Measurements from ENCODE around the gene USP10.

USP10 gene, protein sequence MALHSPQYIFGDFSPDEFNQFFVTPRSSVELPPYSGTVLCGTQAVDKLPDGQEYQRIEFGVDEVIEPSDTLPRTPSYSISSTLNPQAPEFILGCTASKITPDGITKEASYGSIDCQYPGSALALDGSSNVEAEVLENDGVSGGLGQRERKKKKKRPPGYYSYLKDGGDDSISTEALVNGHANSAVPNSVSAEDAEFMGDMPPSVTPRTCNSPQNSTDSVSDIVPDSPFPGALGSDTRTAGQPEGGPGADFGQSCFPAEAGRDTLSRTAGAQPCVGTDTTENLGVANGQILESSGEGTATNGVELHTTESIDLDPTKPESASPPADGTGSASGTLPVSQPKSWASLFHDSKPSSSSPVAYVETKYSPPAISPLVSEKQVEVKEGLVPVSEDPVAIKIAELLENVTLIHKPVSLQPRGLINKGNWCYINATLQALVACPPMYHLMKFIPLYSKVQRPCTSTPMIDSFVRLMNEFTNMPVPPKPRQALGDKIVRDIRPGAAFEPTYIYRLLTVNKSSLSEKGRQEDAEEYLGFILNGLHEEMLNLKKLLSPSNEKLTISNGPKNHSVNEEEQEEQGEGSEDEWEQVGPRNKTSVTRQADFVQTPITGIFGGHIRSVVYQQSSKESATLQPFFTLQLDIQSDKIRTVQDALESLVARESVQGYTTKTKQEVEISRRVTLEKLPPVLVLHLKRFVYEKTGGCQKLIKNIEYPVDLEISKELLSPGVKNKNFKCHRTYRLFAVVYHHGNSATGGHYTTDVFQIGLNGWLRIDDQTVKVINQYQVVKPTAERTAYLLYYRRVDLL

GRCh38 chr16:84699712-84700445 is at the start of gene USP10:
Gene USP10, plus strand, starts transcription at chr16:84700000. Its CDS starts 91 bp downstream, at chr16:84700091.
- DNase-seq: peak; percentile 66

DNA sequence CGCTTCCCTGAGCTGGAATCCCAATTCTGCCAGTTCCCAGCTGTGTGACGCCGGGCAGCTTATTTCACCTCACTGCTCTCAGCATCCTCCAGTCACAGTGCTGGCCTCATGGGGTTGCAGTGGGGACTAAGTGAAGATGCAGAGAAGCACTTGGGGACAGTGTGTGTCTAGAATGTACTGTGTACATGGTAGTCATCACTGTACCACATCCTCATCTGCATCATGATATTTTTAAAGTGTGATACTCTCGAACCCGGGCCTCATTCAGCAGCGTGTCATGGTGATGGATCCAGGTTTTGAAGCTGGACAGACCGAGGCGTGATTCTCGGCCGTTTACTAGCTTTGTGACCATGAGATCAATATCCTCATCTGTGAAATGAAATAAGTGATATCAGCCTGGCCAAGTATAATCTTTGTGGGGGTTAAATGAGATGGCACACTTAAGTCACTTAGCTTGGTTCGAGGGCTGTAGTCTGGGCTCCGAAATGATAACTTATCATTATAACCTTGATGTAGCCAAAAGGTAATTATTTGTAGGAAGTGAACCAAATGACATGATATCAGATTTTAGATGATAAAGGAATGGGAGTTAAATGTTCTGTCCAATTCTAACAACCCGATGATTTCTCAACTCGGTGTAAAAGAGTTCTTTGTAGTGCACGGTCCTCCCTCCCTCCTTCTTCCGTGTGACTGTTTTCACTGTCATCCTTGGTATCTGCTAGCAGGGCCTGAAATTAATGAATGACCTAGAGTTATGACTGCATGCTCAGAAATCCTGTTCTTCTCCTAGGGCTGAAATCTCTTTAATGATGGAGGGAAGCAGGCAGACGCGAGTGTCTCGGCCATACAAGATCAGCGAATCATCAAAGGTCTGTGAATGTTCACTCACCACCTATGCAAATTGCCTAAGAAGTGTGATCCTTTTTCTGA is 49.5 kb upstream of the USP10 start:
- DNase-seq: no peak

GRCh38 chr16:84652566-84652965 is 47.2 kb upstream of the USP10 start:
- DNase-seq: no peak

DNA sequence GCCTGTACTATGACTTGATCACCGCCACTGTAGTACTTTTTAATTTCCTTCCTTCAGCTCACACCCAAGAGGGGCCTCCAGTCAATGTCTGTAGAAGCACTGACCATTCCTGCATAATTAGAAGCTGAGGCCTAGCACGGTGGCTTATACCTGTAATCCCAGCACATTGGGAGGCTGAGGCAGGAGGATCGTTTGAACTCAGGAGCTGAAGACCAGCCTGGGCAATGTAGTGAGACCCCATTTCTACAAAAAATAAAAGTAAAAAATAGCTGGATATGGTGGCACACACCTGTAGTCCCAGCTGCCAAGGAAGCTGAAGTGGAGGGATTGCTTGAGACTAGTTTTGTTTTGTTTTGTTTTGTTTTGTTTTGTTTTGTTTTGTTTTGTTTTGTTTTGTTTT is 45.6 kb upstream of the USP10 start:
- no peak for DNase-seq

GRCh38 chr16:84654998-84655397 is 44.8 kb upstream of the USP10 start:
- DNase-seq: no peak

DNA sequence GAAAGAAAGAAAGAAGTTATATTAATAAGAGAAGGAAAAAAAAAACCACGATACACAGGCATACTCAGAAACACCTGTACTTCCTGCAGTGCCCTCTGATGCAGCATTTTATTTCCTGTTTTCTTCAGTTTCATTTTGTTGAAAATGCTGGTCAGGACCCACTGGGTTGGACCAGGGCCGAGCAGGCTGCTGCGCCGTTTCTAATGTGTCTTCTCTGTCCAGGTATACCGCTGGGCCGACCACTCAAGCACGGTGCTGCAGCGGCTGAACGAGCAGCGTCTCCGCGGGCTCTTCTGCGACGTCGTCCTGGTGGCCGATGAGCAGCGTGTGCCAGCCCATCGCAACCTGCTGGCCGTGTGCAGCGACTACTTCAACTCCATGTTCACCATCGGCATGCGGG is 43.2 kb upstream of the USP10 start:
- no peak for DNase-seq

DNA sequence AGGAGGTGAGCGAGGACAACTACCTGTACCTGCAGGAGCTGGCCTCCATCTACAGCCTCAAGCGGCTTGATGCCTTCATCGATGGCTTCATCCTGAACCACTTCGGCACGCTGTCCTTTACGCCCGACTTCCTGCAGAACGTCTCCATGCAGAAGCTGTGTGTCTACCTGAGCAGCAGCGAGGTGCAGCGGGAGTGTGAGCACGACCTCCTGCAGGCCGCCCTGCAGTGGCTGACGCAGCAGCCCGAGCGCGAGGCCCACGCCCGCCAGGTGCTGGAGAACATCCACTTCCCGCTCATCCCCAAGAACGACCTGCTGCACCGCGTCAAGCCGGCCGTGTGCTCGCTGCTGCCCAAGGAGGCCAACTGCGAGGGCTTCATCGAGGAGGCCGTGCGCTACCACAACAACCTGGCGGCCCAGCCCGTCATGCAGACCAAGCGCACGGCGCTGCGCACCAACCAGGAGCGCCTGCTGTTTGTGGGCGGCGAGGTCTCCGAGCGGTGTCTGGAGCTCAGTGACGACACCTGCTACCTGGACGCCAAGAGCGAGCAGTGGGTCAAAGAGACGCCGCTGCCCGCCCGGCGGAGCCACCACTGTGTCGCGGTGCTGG is 42.5 kb upstream of the USP10 start:
- DNase-seq: no peak

- no peak for DNase-seq
Measured at GRCh38 chr16:84658690-84659089, 41.1 kb upstream of the USP10 start.

- no peak for DNase-seq
Measured at GRCh38 chr16:84659656-84660300, 40.0 kb upstream of the USP10 start.

DNA sequence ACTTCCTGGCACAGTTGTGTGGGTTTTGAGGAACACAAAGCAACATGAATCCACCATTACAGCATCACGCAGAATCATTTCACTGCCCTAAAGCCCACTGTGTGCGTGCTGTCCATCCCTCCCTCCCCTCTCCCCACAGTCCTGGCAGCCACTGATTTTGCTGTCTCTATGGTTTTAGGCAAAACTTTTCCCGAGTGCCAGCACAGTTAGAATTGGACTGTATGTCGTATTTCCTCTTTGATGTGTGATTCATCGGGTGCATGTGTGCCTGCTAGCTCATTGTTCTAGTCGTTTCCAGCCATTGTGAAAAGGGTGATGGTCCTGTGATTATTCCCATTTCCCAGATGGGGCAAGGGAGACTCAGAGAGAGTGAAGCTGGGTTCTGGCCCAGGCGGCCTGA is 38.8 kb upstream of the USP10 start:
- DNase-seq: no peak

DNA sequence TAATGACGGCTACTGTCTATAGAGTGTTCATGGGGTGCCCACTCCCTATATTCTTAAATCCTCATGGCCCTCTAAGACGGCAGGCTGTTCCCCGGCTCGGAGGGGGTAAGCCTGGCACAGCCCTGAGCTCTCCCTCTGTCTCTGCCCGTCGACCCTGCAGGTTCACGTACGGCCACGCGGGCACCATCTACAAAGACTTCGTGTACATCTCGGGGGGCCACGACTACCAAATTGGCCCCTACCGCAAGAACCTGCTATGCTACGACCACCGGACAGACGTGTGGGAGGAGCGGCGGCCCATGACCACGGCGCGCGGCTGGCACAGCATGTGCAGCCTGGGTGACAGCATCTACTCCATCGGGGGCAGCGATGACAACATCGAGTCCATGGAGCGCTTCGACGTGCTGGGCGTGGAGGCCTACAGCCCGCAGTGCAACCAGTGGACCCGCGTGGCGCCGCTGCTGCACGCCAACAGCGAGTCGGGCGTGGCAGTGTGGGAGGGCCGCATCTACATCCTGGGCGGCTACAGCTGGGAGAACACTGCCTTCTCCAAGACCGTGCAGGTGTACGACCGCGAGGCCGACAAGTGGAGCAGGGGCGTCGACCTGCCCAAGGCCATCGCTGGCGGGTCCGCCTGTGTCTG is 38.3 kb upstream of the USP10 start:
- DNase-seq: no peak

DNA sequence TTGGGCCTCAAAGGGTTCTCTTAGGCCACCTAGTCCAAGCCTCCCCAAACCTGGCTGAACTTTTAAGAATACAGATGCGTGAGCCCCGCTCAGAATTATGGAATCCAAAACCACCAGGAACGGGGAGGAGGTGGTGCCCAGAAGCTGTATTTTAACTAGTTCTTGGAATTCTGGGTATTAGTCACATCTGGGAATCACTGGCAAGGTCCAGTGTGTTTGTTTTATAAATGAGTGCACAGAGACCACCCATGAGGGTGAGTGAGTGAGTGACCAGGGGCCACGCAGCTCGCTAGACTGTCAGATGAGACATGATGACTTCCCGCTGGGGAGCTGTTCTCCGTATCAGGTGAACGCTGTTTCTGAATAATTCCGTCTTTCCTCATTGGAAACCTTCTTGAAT is 37.3 kb upstream of the USP10 start:
- DNase-seq: no peak

DNA sequence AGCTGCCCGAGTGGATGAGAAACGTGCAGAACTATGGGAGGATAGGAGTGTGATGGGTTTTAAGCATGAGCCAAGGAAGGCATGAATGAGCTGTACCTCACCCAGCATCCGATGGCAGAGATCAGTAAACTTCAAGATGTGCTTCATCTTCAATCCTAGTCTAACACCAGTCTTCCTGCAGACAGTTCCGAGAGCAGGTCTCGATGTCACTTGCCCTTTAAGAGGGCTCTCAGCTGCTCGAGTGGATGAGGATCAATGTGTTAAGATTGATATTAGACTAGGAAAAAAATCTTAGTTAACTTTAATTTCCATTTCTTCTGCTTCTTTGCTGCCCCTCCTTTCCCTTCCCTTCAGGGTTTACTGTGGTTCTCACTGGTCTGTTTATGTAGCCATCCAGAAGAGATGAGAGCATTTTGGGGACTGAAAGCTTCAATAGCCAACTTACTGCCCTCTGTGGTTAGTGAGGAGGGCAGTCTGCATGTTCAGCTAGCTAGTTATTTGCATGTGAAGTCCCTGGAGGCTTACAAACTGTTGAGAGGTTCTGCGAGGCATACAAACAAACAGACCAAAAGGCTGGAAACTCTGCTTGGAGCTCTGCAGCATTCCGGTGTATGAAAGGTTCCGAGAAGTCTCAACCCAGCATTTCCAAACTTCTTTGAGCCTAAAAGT is 36.2 kb upstream of the USP10 start:
- no peak for DNase-seq

GRCh38 chr16:84665359-84665758 is 34.4 kb upstream of the USP10 start:
- DNase-seq: no peak

DNA sequence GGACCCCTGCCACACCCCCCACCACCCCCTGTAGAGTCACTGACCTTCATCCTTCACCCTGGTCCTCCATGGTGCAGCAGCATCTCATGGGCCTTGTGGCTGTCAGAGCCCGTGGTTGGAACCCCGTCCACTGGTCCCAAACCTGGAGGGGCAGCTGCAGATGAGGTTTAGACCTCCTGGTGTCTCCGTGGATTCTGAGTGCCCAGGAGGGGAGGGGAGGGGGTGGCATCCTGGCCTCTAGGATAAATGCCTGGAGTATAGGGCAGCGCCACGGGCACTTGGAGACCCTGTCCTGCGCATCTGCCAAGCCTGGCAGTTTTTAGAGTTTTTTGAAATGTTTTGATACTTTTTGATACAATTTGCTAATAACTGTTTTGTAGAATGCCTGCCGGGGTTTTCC is 34.0 kb upstream of the USP10 start:
- DNase-seq: no peak

DNA sequence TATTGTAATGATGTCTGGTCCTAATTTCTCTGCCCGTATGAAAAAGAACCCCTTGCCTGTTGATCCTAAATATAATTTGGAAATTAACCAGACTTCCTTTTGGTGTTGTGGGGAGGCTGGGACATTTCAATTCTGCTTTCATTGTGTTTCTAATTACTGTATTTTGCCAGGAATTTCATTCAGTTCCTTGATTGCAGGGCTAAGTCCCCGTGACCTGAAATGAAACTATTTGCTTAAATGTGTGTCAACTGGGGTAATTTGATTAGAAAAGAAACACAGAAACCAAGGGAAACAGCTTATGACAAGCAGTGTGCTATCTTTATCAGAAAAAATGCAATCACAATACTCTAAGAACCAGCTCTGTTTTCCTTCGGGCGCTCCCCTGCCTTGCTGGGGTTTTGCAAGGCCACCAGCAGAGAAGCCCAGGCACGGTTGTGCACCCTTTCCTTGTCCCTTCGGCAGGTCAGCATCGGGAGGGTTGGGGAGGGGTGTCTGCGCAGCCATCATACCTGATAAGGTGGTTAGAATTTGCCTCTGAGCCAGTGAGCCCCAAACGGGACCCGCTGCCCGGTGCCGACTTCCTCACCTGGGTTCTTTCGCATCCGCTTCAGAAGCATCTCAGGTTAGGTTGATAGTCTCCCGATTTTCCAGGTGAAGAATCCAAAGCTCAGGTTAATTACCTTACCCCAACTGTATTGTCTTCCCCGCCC is 32.0 kb upstream of the USP10 start:
- DNase-seq: no peak

- DNase-seq: no peak
Measured at GRCh38 chr16:84670063-84670462, 29.7 kb upstream of the USP10 start.

DNA sequence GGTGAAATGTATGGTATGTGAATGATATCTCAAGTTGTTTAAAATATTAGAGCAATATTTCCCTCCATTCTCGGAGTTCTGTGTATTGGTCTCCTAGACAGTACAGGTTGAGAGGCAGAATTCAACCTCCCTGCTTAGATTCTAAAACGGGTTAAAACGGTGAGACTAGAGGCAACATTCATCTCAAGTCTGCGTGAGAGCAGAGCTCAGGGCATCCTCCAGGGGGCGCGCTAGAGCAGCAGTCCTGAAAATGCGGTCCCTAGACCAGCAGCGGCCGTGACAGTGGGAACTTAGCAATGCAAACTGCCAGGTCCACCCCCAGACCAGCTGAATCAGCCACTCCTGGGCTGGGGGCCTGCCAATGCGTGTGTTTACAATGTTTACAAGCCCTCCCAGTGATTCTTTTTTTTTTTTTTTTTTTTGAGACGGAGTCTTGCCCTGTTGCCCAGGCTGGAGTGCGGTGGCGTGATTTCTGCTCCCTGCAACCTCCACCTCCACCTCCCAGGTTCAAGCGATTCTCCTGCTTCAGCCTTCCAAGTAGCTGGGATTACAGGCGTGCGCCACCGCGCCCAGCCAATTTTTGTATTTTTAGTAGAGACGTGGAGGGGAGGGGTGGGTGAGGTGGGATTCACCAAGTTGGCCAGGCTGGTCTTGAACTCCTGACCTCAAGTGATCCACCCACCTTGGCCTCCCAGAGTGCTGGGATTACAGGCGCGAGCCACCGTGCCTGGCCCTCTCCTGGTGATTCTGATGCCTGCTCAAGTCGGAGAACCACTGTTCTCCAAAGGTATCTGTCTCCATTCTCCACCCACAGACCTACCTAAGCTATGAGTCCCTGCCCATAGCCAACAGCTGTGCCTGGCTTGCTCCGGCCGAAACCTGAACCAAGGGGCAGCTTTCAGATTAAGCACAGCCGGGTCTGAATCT is 27.3 kb upstream of the USP10 start:
- DNase-seq: peak; percentile 17

GRCh38 chr16:84673203-84673535 is 26.6 kb upstream of the USP10 start:
- no peak for DNase-seq

All from NCI-H226 (cell line).